GM23338 (cell line): ENCODE results near the gene OAT. TPM values are rescaled to one million over a fixed set of nuclear protein-coding genes. Genes with fewer than 3 reads are reported as not detected.

Experiments
- ATAC-seq: fragments of 200-7000 bp; cut with Tn5 transposase; 3 replicates; pipeline ENCODE4 v1.9.1; 2020
- DNase-seq: peaks from one replicate; pipeline ENCODE4 v3.0.0-alpha.2; 2015; ENCODE audit warnings: low spot score
- H2AFZ ChIP-seq: fragments of 200-600 bp; sonication (generic); 2 replicates; pipeline ENCODE4 v1.8.0; 2016; ENCODE audit warnings: antibody characterized with exemption, mild to moderate bottlenecking, moderate library complexity
- H3F3A ChIP-seq: fragments of 200-600 bp; sonication (generic); replicated peaks from 2 replicates; pipeline ENCODE4 v1.8.0; 2017; ENCODE audit warnings: antibody characterized with exemption, mixed run types, low read depth
- H3K27ac ChIP-seq: fragments of 200-600 bp; sonication (generic); 2 replicates; pipeline ENCODE4 v1.6.1; 2016; ENCODE audit warnings: low read depth
- H3K27me3 ChIP-seq: fragments of 200-600 bp; sonication (generic); 2 replicates; pipeline ENCODE4 v1.8.0; 2016; ENCODE audit warnings: mild to moderate bottlenecking, mixed run types, moderate library complexity; ENCODE audit not compliant: insufficient read depth
- H3K36me3 ChIP-seq: fragments of 200-600 bp; sonication (generic); 2 replicates; pipeline ENCODE4 v1.8.0; 2016; ENCODE audit warnings: mild to moderate bottlenecking; ENCODE audit not compliant: insufficient read depth
- H3K4me1 ChIP-seq: fragments of 200-600 bp; sonication (generic); 2 replicates; pipeline ENCODE4 v1.8.0; 2016; ENCODE audit warnings: mild to moderate bottlenecking, moderate library complexity; ENCODE audit not compliant: insufficient read depth
- H3K4me2 ChIP-seq: fragments of 200-600 bp; sonication (generic); 2 replicates; pipeline ENCODE4 v1.7.1; 2017; ENCODE audit warnings: mixed run types
- H3K4me3 ChIP-seq: fragments of 200-600 bp; sonication (generic); 2 replicates; pipeline ENCODE4 v1.6.1; 2016; ENCODE audit warnings: mixed run types
- H3K79me2 ChIP-seq: fragments of 200-600 bp; sonication (generic); replicated peaks from 2 replicates; pipeline ENCODE4 v1.8.0; 2017; ENCODE audit warnings: mild to moderate bottlenecking; ENCODE audit not compliant: insufficient read depth
- H3K9me2 ChIP-seq: fragments of 200-600 bp; sonication (generic); 2 replicates; pipeline ENCODE4 v1.8.0; 2017; ENCODE audit not compliant: insufficient read depth
- H4K20me1 ChIP-seq: fragments of 200-600 bp; sonication (generic); replicated peaks from 2 replicates; pipeline ENCODE4 v1.8.0; 2017; ENCODE audit warnings: mild to moderate bottlenecking; ENCODE audit not compliant: insufficient read depth
- H3K27ac Mint-ChIP-seq: 2 replicates; pipeline ENCODE4 v1.8.0; 2020; ENCODE audit warnings: inconsistent platforms, mild to moderate bottlenecking, moderate library complexity, mixed read lengths
- H3K27me3 Mint-ChIP-seq: 3 replicates; pipeline ENCODE4 v1.8.0; 2022; ENCODE audit warnings: low read depth, mild to moderate bottlenecking, moderate library complexity, mixed read lengths, inconsistent platforms; ENCODE audit not compliant: insufficient read depth, poor library complexity
- H3K36me3 Mint-ChIP-seq: 3 replicates; pipeline ENCODE4 v1.8.0; 2021; ENCODE audit warnings: low read depth, mild to moderate bottlenecking, inconsistent platforms, moderate library complexity, mixed read lengths
- H3K4me1 Mint-ChIP-seq: 3 replicates; pipeline ENCODE4 v1.8.0; 2020; ENCODE audit warnings: mild to moderate bottlenecking, inconsistent platforms, mixed read lengths
- H3K4me3 Mint-ChIP-seq: 3 replicates; pipeline ENCODE4 v1.8.0; 2021; ENCODE audit warnings: moderate library complexity, mild to moderate bottlenecking, inconsistent platforms, mixed read lengths
- H3K9me3 Mint-ChIP-seq: 3 replicates; pipeline ENCODE4 v1.8.0; 2020; ENCODE audit warnings: moderate library complexity, mild to moderate bottlenecking, inconsistent platforms, mixed read lengths
- ETS1 ChIP-seq: IDR thresholded peaks from 2 replicates; pipeline ENCODE4 v1.6.1; 2016; ENCODE audit warnings: antibody characterized with exemption
- JUNB ChIP-seq: IDR thresholded peaks from one replicate; pipeline ENCODE4 v1.6.1; 2016; ENCODE audit warnings: antibody characterized with exemption; ENCODE audit not compliant: unreplicated experiment
- POLR2AphosphoS5 ChIP-seq: IDR thresholded peaks from 2 replicates; pipeline ENCODE4 v1.6.1; 2016; ENCODE audit warnings: antibody characterized with exemption, low read depth
- REST ChIP-seq: IDR thresholded peaks from one replicate; pipeline ENCODE4 v1.6.1; 2018; ENCODE audit warnings: antibody characterized with exemption; ENCODE audit not compliant: unreplicated experiment
- STAT1 ChIP-seq: IDR thresholded peaks from one replicate; pipeline ENCODE4 v1.6.1; 2016; ENCODE audit warnings: antibody characterized with exemption; ENCODE audit not compliant: unreplicated experiment
- polyA plus RNA-seq: library from polyadenylated mRNA; unstranded; fragments of >200 nt; fragmentation: Nextera tagmentation; extraction: Ambion mirVana; gene quantifications from 2 replicates; pipeline ENCODE4 v1.2.1, GENCODE V29; 2016
- total RNA-seq: library from RNA; depleted of rRNA; stranded (reverse); fragments of >200 nt; shearing (Covaris generic); gene quantifications from 2 replicates; pipeline ENCODE4 v1.2.3, GENCODE V29; 2014
- TF ChIP-seq, protein P1 (sequence below): fragments of 250-450 bp; sonication (Bioruptor Pico); IDR thresholded peaks from 2 replicates; pipeline ENCODE4 v1.5.0; 2020; ENCODE audit warnings: mild to moderate bottlenecking, moderate library complexity
- TF ChIP-seq, protein P2 (sequence below), 2 experiments: fragments of 200-600 bp in 1 of 2; sonication (generic) in 1 of 2; conservative IDR thresholded peaks; 2 replicates each; pipeline versions ENCODE4 v1.5.1 to v1.6.1; 2016 to 2017; ENCODE audit warnings: antibody characterized with exemption in 2 of 2, low read depth in 2 of 2, mild to moderate bottlenecking in 2 of 2, moderate library complexity in 1 of 2

OAT gene
- total and polyA plus RNA-seq, 2 experiments from 2014 or later = 131 to 139 TPM

GRCh38 chr10:124465777-124466488 is 47.2 kb upstream of the OAT start:
- peak overlapping the region; percentile 75 for H3K27ac ChIP-seq
- peaks cover 75% of the 10 kb centered on the region for H3K4me1 ChIP-seq
- Mint-ChIP-seq H3K4me3 (peak overlapping the region; percentile 7; the same call in 2 of the 3 replicates), H3K27ac (0 out of 2 replicates have a peak overlapping the region, but pooled peaks have one; percentile 7), H3K4me1 (peaks cover 65% of the 10 kb centered on the region), H3K36me3 (peaks cover 15% of the 10 kb centered on the region), H3K9me3 (no peaks in the 10 kb centered on the region), H3K27me3 (peaks cover 16% of the 10 kb centered on the region)
- H3K9me2 ChIP-seq = no peaks in the 10 kb centered on the region
- H3K79me2 ChIP-seq = peaks cover 36% of the 10 kb centered on the region
- DNase-seq (peak; percentile 74), ATAC-seq (no peak)
- TF ChIP-seq STAT1 (no peak), JUNB (no peak), POLR2AphosphoS5 (no peak), REST (no peak), ETS1 (no peak)
- TF ChIP-seq, protein P1, sequence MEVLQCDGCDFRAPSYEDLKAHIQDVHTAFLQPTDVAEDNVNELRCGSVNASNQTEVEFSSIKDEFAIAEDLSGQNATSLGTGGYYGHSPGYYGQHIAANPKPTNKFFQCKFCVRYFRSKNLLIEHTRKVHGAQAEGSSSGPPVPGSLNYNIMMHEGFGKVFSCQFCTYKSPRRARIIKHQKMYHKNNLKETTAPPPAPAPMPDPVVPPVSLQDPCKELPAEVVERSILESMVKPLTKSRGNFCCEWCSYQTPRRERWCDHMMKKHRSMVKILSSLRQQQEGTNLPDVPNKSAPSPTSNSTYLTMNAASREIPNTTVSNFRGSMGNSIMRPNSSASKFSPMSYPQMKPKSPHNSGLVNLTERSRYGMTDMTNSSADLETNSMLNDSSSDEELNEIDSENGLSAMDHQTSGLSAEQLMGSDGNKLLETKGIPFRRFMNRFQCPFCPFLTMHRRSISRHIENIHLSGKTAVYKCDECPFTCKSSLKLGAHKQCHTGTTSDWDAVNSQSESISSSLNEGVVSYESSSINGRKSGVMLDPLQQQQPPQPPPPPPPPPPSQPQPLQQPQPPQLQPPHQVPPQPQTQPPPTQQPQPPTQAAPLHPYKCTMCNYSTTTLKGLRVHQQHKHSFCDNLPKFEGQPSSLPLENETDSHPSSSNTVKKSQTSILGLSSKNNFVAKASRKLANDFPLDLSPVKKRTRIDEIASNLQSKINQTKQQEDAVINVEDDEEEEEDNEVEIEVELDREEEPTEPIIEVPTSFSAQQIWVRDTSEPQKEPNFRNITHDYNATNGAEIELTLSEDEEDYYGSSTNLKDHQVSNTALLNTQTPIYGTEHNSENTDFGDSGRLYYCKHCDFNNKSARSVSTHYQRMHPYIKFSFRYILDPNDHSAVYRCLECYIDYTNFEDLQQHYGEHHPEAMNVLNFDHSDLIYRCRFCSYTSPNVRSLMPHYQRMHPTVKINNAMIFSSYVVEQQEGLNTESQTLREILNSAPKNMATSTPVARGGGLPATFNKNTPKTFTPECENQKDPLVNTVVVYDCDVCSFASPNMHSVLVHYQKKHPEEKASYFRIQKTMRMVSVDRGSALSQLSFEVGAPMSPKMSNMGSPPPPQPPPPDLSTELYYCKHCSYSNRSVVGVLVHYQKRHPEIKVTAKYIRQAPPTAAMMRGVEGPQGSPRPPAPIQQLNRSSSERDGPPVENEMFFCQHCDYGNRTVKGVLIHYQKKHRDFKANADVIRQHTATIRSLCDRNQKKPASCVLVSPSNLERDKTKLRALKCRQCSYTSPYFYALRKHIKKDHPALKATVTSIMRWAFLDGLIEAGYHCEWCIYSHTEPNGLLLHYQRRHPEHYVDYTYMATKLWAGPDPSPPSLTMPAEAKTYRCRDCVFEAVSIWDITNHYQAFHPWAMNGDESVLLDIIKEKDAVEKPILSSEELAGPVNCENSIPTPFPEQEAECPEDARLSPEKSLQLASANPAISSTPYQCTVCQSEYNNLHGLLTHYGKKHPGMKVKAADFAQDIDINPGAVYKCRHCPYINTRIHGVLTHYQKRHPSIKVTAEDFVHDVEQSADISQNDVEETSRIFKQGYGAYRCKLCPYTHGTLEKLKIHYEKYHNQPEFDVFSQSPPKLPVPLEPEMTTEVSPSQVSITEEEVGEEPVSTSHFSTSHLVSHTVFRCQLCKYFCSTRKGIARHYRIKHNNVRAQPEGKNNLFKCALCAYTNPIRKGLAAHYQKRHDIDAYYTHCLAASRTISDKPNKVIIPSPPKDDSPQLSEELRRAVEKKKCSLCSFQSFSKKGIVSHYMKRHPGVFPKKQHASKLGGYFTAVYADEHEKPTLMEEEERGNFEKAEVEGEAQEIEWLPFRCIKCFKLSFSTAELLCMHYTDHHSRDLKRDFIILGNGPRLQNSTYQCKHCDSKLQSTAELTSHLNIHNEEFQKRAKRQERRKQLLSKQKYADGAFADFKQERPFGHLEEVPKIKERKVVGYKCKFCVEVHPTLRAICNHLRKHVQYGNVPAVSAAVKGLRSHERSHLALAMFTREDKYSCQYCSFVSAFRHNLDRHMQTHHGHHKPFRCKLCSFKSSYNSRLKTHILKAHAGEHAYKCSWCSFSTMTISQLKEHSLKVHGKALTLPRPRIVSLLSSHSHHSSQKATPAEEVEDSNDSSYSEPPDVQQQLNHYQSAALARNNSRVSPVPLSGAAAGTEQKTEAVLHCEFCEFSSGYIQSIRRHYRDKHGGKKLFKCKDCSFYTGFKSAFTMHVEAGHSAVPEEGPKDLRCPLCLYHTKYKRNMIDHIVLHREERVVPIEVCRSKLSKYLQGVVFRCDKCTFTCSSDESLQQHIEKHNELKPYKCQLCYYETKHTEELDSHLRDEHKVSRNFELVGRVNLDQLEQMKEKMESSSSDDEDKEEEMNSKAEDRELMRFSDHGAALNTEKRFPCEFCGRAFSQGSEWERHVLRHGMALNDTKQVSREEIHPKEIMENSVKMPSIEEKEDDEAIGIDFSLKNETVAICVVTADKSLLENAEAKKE (CRISPR knock-in tag) = no peak
- TF ChIP-seq, protein P2, sequence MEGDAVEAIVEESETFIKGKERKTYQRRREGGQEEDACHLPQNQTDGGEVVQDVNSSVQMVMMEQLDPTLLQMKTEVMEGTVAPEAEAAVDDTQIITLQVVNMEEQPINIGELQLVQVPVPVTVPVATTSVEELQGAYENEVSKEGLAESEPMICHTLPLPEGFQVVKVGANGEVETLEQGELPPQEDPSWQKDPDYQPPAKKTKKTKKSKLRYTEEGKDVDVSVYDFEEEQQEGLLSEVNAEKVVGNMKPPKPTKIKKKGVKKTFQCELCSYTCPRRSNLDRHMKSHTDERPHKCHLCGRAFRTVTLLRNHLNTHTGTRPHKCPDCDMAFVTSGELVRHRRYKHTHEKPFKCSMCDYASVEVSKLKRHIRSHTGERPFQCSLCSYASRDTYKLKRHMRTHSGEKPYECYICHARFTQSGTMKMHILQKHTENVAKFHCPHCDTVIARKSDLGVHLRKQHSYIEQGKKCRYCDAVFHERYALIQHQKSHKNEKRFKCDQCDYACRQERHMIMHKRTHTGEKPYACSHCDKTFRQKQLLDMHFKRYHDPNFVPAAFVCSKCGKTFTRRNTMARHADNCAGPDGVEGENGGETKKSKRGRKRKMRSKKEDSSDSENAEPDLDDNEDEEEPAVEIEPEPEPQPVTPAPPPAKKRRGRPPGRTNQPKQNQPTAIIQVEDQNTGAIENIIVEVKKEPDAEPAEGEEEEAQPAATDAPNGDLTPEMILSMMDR (conservative IDR thresholded peaks at IDR 0.05; ENCODE audit: low read depth in 2 of 2) = no peak
- H3K4me3 ChIP-seq = peak overlapping the region; percentile 8; the same call in 1 of the 2 replicates
- no peaks in the 10 kb centered on the region for H4K20me1 ChIP-seq
- H3K36me3 ChIP-seq = peaks cover 4% of the 10 kb centered on the region; the same call in 1 of the 2 replicates
- H3K4me2 ChIP-seq = peak overlapping the region; percentile 63
- H3F3A ChIP-seq = peaks cover 28% of the 10 kb centered on the region
- no peaks in the 10 kb centered on the region for H3K27me3 ChIP-seq
- no peak overlapping the region for H2AFZ ChIP-seq
